HCT116 (cell line): ENCODE measurements around the gene ADGRD1. TPM values are rescaled to one million over a fixed set of nuclear protein-coding genes. Genes with fewer than 3 reads are reported as not detected.

ENCODE experiments used
- ATAC-seq: fragments of 200-7000 bp; cut with Tn5 transposase; 2 replicates; pipeline ENCODE4 v1.9.1; 2020; ENCODE audit warnings: mild to moderate bottlenecking, moderate library complexity
- BruUV-seq: library from RNA; stranded (reverse); fragments of 400-500 nt; replicated peaks from 2 replicates; lab custom pipeline; 2021; lab: Mats Ljungman, UMichigan
- CTCF ChIA-PET: fragments of 300-600 bp; sonication (Branson Sonifier 250); formaldehyde crosslinking; loops from one replicate; lab custom pipeline; 2021; ENCODE audit warnings: antibody characterized with exemption; lab: Charles Lee
- POLR2A ChIA-PET: fragments of 300-600, 350-600 bp; sonication (Branson Sonifier 250); formaldehyde crosslinking; loops from one replicate; lab custom pipeline; 2021; ENCODE audit warnings: antibody characterized with exemption; lab: Charles Lee
- RAD21 ChIA-PET, 2 experiments: fragments of 300-600 bp; sonication (Branson Sonifier 250); formaldehyde crosslinking; loops; one replicate each; lab custom pipeline; 2023; ENCODE audit warnings: low total read pairs in 2 of 2; ENCODE audit not compliant: uncharacterized antibody in 2 of 2, unreplicated experiment in 2 of 2, low non-redundant PET in 1 of 2; lab: Charles Lee
- DNase-seq: peaks from one replicate; pipeline ENCODE4 v3.0.0-alpha.2; 2010; ENCODE audit warnings: low read depth, low spot score
- H2AFZ ChIP-seq: fragments of 200-600 bp; shearing (Covaris generic), sonication (generic); 2 replicates; pipeline ENCODE4 v1.6.1; 2017; ENCODE audit warnings: low read depth, mixed run types, mixed read lengths, antibody characterized with exemption, low read length; ENCODE audit not compliant: poor library complexity, severe bottlenecking
- H3K27ac ChIP-seq: 2 replicates; pipeline ENCODE4 v1.5.1; 2012; ENCODE audit warnings: low read depth, low read length
- H3K27me3 ChIP-seq: fragments of 200-600 bp; sonication (generic); 2 replicates; pipeline ENCODE4 v1.6.1; 2016; ENCODE audit warnings: mixed run types, low read length, mixed read lengths; ENCODE audit not compliant: insufficient read depth
- H3K36me3 ChIP-seq, 2 experiments: fragments of 200-500 bp in 1 of 2; fragments of 200-600 bp in 1 of 2; sonication (Bioruptor generic) in 1 of 2; sonication (generic) in 1 of 2; 2 replicates each; pipeline versions ENCODE4 v1.5.1 to v1.6.1; 2014 to 2016; ENCODE audit warnings: low read length in 2 of 2, inconsistent platforms in 1 of 2, mixed read lengths in 1 of 2, mixed run types in 1 of 2; ENCODE audit not compliant: insufficient read depth in 2 of 2, control insufficient read depth in 1 of 2
- H3K4me1 ChIP-seq, 2 experiments: fragments of 200-600 bp in 1 of 2; sonication (generic) in 1 of 2; 2 replicates each; pipeline versions ENCODE4 v1.5.1 to v1.6.1; 2012 to 2017; ENCODE audit warnings: low read length in 2 of 2, inconsistent platforms in 1 of 2, mild to moderate bottlenecking in 1 of 2, mixed read lengths in 1 of 2, mixed run types in 1 of 2, moderate library complexity in 1 of 2; ENCODE audit not compliant: insufficient read depth in 2 of 2, control insufficient read depth in 1 of 2
- H3K4me2 ChIP-seq: fragments of 200-600 bp; sonication (generic); 2 replicates; pipeline ENCODE4 v1.6.1; 2017; ENCODE audit warnings: mixed run types, low read length, mixed read lengths
- H3K4me3 ChIP-seq, 2 experiments: fragments of 200-600 bp in 1 of 2; sonication (generic) in 1 of 2; replicated peaks in 1 of 2; 2 replicates each; pipeline ENCODE4 v1.5.1; 2011 to 2016; ENCODE audit warnings: low read length in 2 of 2, control low read depth in 1 of 2, low read depth in 1 of 2, mild to moderate bottlenecking in 1 of 2, mixed read lengths in 1 of 2, mixed run types in 1 of 2
- H3K79me2 ChIP-seq: fragments of 200-600 bp; sonication (generic); 2 replicates; pipeline ENCODE4 v1.6.1; 2017; ENCODE audit warnings: mild to moderate bottlenecking, mixed run types, low read length, moderate library complexity, mixed read lengths; ENCODE audit not compliant: insufficient read depth
- H3K9ac ChIP-seq: fragments of 200-600 bp; sonication (generic); 2 replicates; pipeline ENCODE4 v1.6.1; 2016; ENCODE audit warnings: low read length, mixed read lengths
- H3K9me2 ChIP-seq: fragments of 200-600 bp; sonication (generic), shearing (Covaris generic); 2 replicates; pipeline ENCODE4 v1.6.1; 2017; ENCODE audit warnings: mixed run types, mild to moderate bottlenecking, moderate library complexity; ENCODE audit not compliant: insufficient read depth
- H3K9me3 ChIP-seq, 2 experiments: fragments of 200-500 bp in 1 of 2; fragments of 200-600 bp in 1 of 2; sonication (Bioruptor generic) in 1 of 2; sonication (generic) in 1 of 2; 2 replicates each; pipeline ENCODE4 v1.6.1; 2014 to 2017; ENCODE audit warnings: low read length in 2 of 2, mixed read lengths in 2 of 2, inconsistent platforms in 1 of 2, low read depth in 1 of 2, mild to moderate bottlenecking in 1 of 2, mixed run types in 1 of 2, moderate library complexity in 1 of 2; ENCODE audit not compliant: control insufficient read depth in 1 of 2, insufficient read depth in 1 of 2
- H4K20me1 ChIP-seq: fragments of 200-600 bp; sonication (generic), shearing (Covaris generic); 2 replicates; pipeline ENCODE4 v1.6.1; 2017; ENCODE audit warnings: mixed run types, mild to moderate bottlenecking, moderate library complexity; ENCODE audit not compliant: insufficient read depth
- CBX3 ChIP-seq: IDR thresholded peaks from 2 replicates; pipeline ENCODE4 v1.6.1; 2012; ENCODE audit warnings: low read depth
- CEBPB ChIP-seq: IDR thresholded peaks from 2 replicates; pipeline ENCODE4 v1.6.1; 2012; ENCODE audit warnings: low read depth
- EGR1 ChIP-seq: IDR thresholded peaks from 2 replicates; pipeline ENCODE4 v1.6.1; 2012; ENCODE audit warnings: low read depth
- JUND ChIP-seq: IDR thresholded peaks from 2 replicates; pipeline ENCODE4 v1.6.1; 2012
- ZNF274 ChIP-seq: fragments of 200-500 bp; sonication (Bioruptor generic); IDR thresholded peaks from 2 replicates; pipeline ENCODE4 v1.6.1; 2014; ENCODE audit warnings: mild to moderate bottlenecking, low read depth, low read length, inconsistent platforms
- intact Hi-C: fragments of 100-400 bp; cut with micrococcal nuclease; formaldehyde crosslinking; loops from 2 replicates; pipeline ENCODE4 v1.10.0; 2022
- total RNA-seq: library from RNA; stranded (reverse); gene quantifications from one replicate; pipeline ENCODE4 v1.2.1, GENCODE V29; 2021; ENCODE audit not compliant: unreplicated experiment
- TF ChIP-seq, protein P1 (sequence below), 3 experiments: fragments of 200-600 bp in 1 of 3; sonication (generic) in 1 of 3; IDR thresholded peaks in 2 of 3; conservative IDR thresholded peaks in 1 of 3; 2 replicates each; pipeline ENCODE4 v1.5.1; 2012 to 2017; ENCODE audit warnings: low read depth in 2 of 3, low read length in 2 of 3, antibody characterized with exemption in 1 of 3, borderline replicate concordance in 1 of 3, control low read depth in 1 of 3, mild to moderate bottlenecking in 1 of 3, mixed read lengths in 1 of 3, mixed run types in 1 of 3, moderate library complexity in 1 of 3; ENCODE audit not compliant: insufficient read depth in 1 of 3
- TF ChIP-seq, protein P2 (sequence below): IDR thresholded peaks from 2 replicates; pipeline ENCODE4 v1.6.1; 2011; ENCODE audit warnings: mild to moderate bottlenecking, low read length, moderate library complexity; ENCODE audit not compliant: insufficient replicate concordance; ENCODE audit errors: extremely low read depth

Gene ADGRD1
- total RNA-seq, 1 experiment from 2014 or later = 0.44 TPM

DNA sequence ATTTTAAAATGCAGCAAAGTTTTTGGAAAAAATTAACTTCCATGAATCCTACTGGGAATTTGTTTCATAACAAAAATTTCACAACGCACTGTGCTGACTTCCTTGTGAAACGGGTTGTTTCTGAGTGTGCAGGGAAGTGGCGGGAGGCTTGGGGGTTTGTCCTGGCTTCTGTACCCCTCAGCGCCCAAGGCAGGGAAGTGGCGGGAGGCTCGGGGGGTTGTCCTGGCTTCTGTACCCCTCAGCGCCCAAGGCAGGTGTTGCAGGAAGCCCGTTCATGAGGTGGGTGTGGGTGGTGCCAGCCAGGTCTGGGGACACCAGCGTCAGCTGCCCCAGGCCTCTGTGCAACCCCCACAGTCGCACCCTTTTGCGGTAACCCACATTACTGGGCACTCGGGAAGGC is 25.1 kb downstream of the ADGRD1 start:
- ATAC-seq (no peak), DNase-seq (no peak)
- ChIA-PET CTCF (no interaction called here), RAD21 (no interaction called here), POLR2A (no interaction called here)
- no peaks in the 10 kb centered on the region for H3K27me3 ChIP-seq
- H3K9me2 ChIP-seq = no peaks in the 10 kb centered on the region
- H3K36me3 ChIP-seq = no peaks in the 10 kb centered on the region
- no peak overlapping the region for H2AFZ ChIP-seq
- no peaks in the 10 kb centered on the region for H3K9me3 ChIP-seq
- no peak overlapping the region for H3K9ac ChIP-seq
- no peak overlapping the region for H3K27ac ChIP-seq
- TF ChIP-seq JUND (no peak), ZNF274 (no peak), EGR1 (no peak), CEBPB (no peak), CBX3 (no peak)
- TF ChIP-seq, protein P1, sequence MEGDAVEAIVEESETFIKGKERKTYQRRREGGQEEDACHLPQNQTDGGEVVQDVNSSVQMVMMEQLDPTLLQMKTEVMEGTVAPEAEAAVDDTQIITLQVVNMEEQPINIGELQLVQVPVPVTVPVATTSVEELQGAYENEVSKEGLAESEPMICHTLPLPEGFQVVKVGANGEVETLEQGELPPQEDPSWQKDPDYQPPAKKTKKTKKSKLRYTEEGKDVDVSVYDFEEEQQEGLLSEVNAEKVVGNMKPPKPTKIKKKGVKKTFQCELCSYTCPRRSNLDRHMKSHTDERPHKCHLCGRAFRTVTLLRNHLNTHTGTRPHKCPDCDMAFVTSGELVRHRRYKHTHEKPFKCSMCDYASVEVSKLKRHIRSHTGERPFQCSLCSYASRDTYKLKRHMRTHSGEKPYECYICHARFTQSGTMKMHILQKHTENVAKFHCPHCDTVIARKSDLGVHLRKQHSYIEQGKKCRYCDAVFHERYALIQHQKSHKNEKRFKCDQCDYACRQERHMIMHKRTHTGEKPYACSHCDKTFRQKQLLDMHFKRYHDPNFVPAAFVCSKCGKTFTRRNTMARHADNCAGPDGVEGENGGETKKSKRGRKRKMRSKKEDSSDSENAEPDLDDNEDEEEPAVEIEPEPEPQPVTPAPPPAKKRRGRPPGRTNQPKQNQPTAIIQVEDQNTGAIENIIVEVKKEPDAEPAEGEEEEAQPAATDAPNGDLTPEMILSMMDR (IDR thresholded peaks at IDR 0.05 in 2 of 3, conservative IDR thresholded peaks at IDR 0.05 in 1 of 3; ENCODE audit: borderline replicate concordance in 1 of 3, insufficient read depth in 1 of 3, low read depth in 2 of 3, low read length in 2 of 3) = no peak
- TF ChIP-seq, protein P2, sequence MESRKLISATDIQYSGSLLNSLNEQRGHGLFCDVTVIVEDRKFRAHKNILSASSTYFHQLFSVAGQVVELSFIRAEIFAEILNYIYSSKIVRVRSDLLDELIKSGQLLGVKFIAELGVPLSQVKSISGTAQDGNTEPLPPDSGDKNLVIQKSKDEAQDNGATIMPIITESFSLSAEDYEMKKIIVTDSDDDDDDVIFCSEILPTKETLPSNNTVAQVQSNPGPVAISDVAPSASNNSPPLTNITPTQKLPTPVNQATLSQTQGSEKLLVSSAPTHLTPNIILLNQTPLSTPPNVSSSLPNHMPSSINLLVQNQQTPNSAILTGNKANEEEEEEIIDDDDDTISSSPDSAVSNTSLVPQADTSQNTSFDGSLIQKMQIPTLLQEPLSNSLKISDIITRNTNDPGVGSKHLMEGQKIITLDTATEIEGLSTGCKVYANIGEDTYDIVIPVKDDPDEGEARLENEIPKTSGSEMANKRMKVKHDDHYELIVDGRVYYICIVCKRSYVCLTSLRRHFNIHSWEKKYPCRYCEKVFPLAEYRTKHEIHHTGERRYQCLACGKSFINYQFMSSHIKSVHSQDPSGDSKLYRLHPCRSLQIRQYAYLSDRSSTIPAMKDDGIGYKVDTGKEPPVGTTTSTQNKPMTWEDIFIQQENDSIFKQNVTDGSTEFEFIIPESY = no peak
- no peak overlapping the region for H3K4me2 ChIP-seq
- H3K4me1 ChIP-seq = no peaks in the 10 kb centered on the region
- no TSS peak for BruUV-seq
- intact Hi-C loops = no loop called here
- H4K20me1 ChIP-seq = no peaks in the 10 kb centered on the region
- H3K79me2 ChIP-seq = no peaks in the 10 kb centered on the region
- H3K4me3 ChIP-seq = no peak overlapping the region
